ENCODE results near the gene FBXL16. TPM values are rescaled to one million over a fixed set of nuclear protein-coding genes. Genes with fewer than 3 reads are reported as not detected.

The FBXL16 gene
- total and polyA plus RNA-seq, 2 of the 13 experiments (the other 11 are each of a cell fraction or from before 2014, with no cell fraction given): 0.22 to 2.0 TPM

DNA sequence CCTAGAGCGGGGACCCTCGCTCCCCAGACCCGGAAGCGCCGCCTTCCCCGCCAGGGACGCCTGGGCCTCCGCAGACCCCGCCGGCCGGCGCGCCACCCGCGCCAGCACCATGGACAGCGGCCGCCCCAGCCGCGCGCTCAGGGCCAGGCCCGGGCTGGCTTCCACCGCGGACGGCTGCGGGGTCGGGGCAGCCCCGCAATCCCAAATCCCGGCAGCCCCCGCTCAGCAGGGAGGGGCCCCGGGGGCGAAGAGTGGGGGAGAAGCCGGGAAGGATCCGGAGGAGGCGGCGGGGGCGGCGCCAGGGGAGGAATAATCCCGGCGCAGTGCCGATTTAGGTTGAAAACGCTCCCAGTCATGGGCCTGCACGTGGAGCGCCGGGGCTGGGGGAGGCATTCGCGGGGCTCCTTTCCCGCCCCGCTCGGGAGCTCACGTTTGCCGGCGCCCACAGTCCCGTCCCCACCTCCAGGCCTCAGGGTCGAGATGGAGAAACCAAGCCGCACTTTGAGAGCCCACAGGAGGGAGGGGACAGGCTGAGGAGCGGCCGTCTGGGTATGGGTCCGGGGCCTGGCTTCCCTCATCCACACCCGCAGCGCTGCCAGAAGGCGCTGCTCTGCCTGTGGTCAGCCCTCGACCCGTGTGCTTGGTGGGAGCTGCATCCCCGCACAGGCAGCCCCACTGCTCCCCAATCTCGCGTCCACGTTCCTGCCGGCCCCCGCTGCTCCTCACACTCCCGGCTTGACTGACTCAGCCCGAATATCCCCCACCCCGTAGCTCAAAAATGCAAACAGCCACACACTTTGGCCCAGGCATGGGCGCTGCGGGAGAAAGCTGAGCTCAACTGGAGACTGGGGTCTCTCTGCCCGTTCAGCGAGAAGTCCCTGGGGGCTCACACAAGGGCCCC, 4.7 kb downstream of the FBXL16 start (continued):
- TF ChIP-seq NFE2L1 (CRISPR knock-in tag; IDR thresholded peaks at IDR 0.05; ENCODE audit: borderline replicate concordance) (no peak), BRD4 (CRISPR knock-in tag; IDR thresholded peaks at IDR 0.05) (no peak), ZMYM2 (CRISPR knock-in tag; IDR thresholded peaks at IDR 0.05) (no peak), RFXAP (CRISPR knock-in tag; IDR thresholded peaks at IDR 0.05; ENCODE audit: borderline replicate concordance) (peak; percentile 68; the same call in 1 of the 2 replicates), SIN3B (IDR thresholded peaks at IDR 0.05; ENCODE audit: low read length) (no peak), ZNF468 (CRISPR knock-in tag; IDR thresholded peaks at IDR 0.05) (no peak), PTBP1 (IDR thresholded peaks at IDR 0.05; ENCODE audit: low read depth, low read length, poor library complexity, severe bottlenecking) (no peak), HDAC1 (CRISPR knock-in tag; IDR thresholded peaks at IDR 0.05) (no peak), ZNF782 (CRISPR knock-in tag; IDR thresholded peaks at IDR 0.05; ENCODE audit: borderline replicate concordance) (no peak), KLF6 (CRISPR knock-in tag; IDR thresholded peaks at IDR 0.05) (peak; percentile 97), PCBP2 (optimal IDR thresholded peaks at IDR 0.05; ENCODE audit: low read depth, low read length, poor library complexity, severe bottlenecking) (no peak), ZSCAN21 (CRISPR knock-in tag; IDR thresholded peaks at IDR 0.05; ENCODE audit: borderline replicate concordance) (peak; percentile 80), ZNF335 (CRISPR knock-in tag; IDR thresholded peaks at IDR 0.05) (no peak), ZNF232 (CRISPR knock-in tag; IDR thresholded peaks at IDR 0.05; ENCODE audit: borderline replicate concordance) (peak; percentile 73; the same call in 1 of the 2 replicates), SUZ12 (IDR thresholded peaks at IDR 0.05; ENCODE audit: low read depth, low read length) (no peak), ZFX (CRISPR knock-in tag; IDR thresholded peaks at IDR 0.05; ENCODE audit: low read depth) (0 out of 2 replicates have a peak, but pooled peaks have one; percentile 26), CENPX (CRISPR knock-in tag; IDR thresholded peaks at IDR 0.05) (no peak), ZNF484 (CRISPR knock-in tag; IDR thresholded peaks at IDR 0.05; ENCODE audit: borderline replicate concordance, low read depth) (no peak; the same call in 1 of the 2 replicates)
- TF ChIP-seq, protein P1, sequence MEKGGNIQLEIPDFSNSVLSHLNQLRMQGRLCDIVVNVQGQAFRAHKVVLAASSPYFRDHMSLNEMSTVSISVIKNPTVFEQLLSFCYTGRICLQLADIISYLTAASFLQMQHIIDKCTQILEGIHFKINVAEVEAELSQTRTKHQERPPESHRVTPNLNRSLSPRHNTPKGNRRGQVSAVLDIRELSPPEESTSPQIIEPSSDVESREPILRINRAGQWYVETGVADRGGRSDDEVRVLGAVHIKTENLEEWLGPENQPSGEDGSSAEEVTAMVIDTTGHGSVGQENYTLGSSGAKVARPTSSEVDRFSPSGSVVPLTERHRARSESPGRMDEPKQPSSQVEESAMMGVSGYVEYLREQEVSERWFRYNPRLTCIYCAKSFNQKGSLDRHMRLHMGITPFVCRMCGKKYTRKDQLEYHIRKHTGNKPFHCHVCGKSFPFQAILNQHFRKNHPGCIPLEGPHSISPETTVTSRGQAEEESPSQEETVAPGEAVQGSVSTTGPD (CRISPR knock-in tag; IDR thresholded peaks at IDR 0.05): no peak
- TF ChIP-seq, protein P2, sequence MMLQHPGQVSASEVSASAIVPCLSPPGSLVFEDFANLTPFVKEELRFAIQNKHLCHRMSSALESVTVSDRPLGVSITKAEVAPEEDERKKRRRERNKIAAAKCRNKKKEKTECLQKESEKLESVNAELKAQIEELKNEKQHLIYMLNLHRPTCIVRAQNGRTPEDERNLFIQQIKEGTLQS (CRISPR knock-in tag; IDR thresholded peaks at IDR 0.05): peak; percentile 21; the same call in 1 of the 2 replicates
- TF ChIP-seq, protein P3, sequence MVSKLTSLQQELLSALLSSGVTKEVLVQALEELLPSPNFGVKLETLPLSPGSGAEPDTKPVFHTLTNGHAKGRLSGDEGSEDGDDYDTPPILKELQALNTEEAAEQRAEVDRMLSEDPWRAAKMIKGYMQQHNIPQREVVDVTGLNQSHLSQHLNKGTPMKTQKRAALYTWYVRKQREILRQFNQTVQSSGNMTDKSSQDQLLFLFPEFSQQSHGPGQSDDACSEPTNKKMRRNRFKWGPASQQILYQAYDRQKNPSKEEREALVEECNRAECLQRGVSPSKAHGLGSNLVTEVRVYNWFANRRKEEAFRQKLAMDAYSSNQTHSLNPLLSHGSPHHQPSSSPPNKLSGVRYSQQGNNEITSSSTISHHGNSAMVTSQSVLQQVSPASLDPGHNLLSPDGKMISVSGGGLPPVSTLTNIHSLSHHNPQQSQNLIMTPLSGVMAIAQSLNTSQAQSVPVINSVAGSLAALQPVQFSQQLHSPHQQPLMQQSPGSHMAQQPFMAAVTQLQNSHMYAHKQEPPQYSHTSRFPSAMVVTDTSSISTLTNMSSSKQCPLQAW (CRISPR knock-in tag; IDR thresholded peaks at IDR 0.05): no peak
- TF ChIP-seq, protein P4, sequence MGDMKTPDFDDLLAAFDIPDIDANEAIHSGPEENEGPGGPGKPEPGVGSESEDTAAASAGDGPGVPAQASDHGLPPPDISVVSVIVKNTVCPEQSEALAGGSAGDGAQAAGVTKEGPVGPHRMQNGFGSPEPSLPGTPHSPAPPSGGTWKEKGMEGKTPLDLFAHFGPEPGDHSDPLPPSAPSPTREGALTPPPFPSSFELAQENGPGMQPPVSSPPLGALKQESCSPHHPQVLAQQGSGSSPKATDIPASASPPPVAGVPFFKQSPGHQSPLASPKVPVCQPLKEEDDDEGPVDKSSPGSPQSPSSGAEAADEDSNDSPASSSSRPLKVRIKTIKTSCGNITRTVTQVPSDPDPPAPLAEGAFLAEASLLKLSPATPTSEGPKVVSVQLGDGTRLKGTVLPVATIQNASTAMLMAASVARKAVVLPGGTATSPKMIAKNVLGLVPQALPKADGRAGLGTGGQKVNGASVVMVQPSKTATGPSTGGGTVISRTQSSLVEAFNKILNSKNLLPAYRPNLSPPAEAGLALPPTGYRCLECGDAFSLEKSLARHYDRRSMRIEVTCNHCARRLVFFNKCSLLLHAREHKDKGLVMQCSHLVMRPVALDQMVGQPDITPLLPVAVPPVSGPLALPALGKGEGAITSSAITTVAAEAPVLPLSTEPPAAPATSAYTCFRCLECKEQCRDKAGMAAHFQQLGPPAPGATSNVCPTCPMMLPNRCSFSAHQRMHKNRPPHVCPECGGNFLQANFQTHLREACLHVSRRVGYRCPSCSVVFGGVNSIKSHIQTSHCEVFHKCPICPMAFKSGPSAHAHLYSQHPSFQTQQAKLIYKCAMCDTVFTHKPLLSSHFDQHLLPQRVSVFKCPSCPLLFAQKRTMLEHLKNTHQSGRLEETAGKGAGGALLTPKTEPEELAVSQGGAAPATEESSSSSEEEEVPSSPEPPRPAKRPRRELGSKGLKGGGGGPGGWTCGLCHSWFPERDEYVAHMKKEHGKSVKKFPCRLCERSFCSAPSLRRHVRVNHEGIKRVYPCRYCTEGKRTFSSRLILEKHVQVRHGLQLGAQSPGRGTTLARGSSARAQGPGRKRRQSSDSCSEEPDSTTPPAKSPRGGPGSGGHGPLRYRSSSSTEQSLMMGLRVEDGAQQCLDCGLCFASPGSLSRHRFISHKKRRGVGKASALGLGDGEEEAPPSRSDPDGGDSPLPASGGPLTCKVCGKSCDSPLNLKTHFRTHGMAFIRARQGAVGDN (CRISPR knock-in tag; IDR thresholded peaks at IDR 0.05): peak; percentile 51; the same call in 1 of the 2 replicates
